ENCODE data around the gene GALNT17.

GRCh38 chr7:71245038-71245437 lies 113.1 kb downstream of the GALNT17 start:
- TF ChIP-seq, protein P1, sequence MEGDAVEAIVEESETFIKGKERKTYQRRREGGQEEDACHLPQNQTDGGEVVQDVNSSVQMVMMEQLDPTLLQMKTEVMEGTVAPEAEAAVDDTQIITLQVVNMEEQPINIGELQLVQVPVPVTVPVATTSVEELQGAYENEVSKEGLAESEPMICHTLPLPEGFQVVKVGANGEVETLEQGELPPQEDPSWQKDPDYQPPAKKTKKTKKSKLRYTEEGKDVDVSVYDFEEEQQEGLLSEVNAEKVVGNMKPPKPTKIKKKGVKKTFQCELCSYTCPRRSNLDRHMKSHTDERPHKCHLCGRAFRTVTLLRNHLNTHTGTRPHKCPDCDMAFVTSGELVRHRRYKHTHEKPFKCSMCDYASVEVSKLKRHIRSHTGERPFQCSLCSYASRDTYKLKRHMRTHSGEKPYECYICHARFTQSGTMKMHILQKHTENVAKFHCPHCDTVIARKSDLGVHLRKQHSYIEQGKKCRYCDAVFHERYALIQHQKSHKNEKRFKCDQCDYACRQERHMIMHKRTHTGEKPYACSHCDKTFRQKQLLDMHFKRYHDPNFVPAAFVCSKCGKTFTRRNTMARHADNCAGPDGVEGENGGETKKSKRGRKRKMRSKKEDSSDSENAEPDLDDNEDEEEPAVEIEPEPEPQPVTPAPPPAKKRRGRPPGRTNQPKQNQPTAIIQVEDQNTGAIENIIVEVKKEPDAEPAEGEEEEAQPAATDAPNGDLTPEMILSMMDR (IDR thresholded peaks at IDR 0.05), result no peak
- TF ChIP-seq POLR2A (IDR thresholded peaks at IDR 0.05), result no peak
